SJSA1 (cell line): Measurements from ENCODE around the gene FNDC3B. TPM values are rescaled to one million over a fixed set of nuclear protein-coding genes. Genes with fewer than 3 reads are reported as not detected.
"Not testable (repeated sequence)": the region's sequence is repeated elsewhere in the genome, so short reads cannot be mapped to it uniquely, and the experiment has no call there.

Experiments used
- DNase-seq, 2 experiments: peaks; one replicate each; pipeline ENCODE4 v3.0.0-alpha.2; 2015 to 2020; ENCODE audit warnings: low spot score in 2 of 2, low read depth in 1 of 2
- H3K27ac ChIP-seq: fragments of 250-450 bp; sonication (Bioruptor Pico); 2 replicates; pipeline ENCODE4 v1.5.1; 2020; ENCODE audit warnings: mild to moderate bottlenecking, moderate library complexity
- H3K27me3 ChIP-seq: fragments of 250-450 bp; sonication (Bioruptor Pico); replicated peaks from 2 replicates; pipeline ENCODE4 v1.5.1; 2020; ENCODE audit warnings: mild to moderate bottlenecking, moderate library complexity
- H3K36me3 ChIP-seq: fragments of 250-450 bp; sonication (Bioruptor Pico); 2 replicates; pipeline ENCODE4 v1.5.1; 2020; ENCODE audit warnings: mild to moderate bottlenecking
- H3K4me1 ChIP-seq: fragments of 250-450 bp; sonication (Bioruptor Pico); replicated peaks from 2 replicates; pipeline ENCODE4 v1.6.1; 2021; ENCODE audit warnings: mild to moderate bottlenecking
- H3K4me3 ChIP-seq: fragments of 250-450 bp; sonication (Bioruptor Pico); 2 replicates; pipeline ENCODE4 v1.5.1; 2020; ENCODE audit warnings: mild to moderate bottlenecking
- H3K9me3 ChIP-seq: fragments of 250-450 bp; sonication (Bioruptor Pico); replicated peaks from 2 replicates; pipeline ENCODE4 v1.5.1; 2020; ENCODE audit warnings: mild to moderate bottlenecking
- total RNA-seq: library from RNA; depleted of rRNA; stranded (reverse); fragments of >200 nt; shearing (Covaris generic); gene quantifications from 2 replicates; pipeline ENCODE4 v1.2.3, GENCODE V29; 2014

The FNDC3B gene
- total RNA-seq, 1 experiment from 2014 or later, result 73.4 TPM

- H3K4me3 ChIP-seq, result no peak overlapping the region
- H3K9me3 ChIP-seq, result no peaks in the 10 kb centered on the region
- H3K36me3 ChIP-seq, result peaks cover 68% of the 10 kb centered on the region
- no peak overlapping the region for H3K27ac ChIP-seq
- no peaks in the 10 kb centered on the region for H3K4me1 ChIP-seq
- no peak for DNase-seq
- no peaks in the 10 kb centered on the region for H3K27me3 ChIP-seq
These were observed 215.2 kb downstream of the FNDC3B start for GRCh38 chr3:172254542-172254941.

GRCh38 chr3:172255321-172255720 is 215.9 kb downstream of the FNDC3B start:
- peaks cover 70% of the 10 kb centered on the region for H3K36me3 ChIP-seq

DNA sequence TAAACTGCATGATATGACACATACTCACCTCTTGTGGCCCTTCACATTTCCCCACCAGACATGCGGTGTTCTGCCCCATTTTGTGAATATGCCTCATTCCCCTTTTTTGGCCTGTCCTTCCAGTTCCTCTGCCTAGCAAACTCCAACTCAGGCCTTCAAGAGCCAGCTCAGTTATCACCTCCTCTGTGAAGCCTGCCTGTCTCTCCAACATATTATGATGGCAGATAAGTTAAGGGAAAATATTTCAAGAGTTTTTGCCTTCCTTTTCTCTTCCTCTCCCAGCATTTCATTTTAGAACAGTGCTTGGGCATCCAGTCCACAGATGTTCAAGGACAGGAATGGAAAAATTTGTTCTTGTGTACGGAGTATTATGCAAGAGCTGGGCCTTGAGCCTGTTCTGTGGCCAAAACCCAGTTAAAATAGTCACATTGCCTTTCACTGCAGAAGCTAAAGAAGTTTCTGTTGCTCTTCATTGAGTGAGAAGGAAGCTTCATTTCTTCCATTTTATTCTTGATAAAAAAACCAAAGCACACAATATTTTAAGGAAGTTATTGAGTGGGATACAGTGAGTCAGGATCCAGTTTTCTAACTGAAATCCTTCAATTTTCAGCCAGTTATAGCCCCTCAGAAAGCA is 216.8 kb downstream of the FNDC3B start:
- no peaks in the 10 kb centered on the region for H3K4me1 ChIP-seq
- H3K36me3 ChIP-seq, result peaks cover 72% of the 10 kb centered on the region
- H3K9me3 ChIP-seq, result no peaks in the 10 kb centered on the region
- H3K4me3 ChIP-seq, result no peak overlapping the region
- H3K27me3 ChIP-seq, result no peaks in the 10 kb centered on the region
- H3K27ac ChIP-seq, result no peak overlapping the region
- DNase-seq, result no peak

More at GRCh38 chr3:172255321-172255720, 215.9 kb downstream of the FNDC3B start:
- not testable (repeated sequence) for H3K9me3 ChIP-seq, H3K4me3 ChIP-seq, H3K27ac ChIP-seq, DNase-seq, H3K27me3 ChIP-seq, H3K4me1 ChIP-seq

DNA sequence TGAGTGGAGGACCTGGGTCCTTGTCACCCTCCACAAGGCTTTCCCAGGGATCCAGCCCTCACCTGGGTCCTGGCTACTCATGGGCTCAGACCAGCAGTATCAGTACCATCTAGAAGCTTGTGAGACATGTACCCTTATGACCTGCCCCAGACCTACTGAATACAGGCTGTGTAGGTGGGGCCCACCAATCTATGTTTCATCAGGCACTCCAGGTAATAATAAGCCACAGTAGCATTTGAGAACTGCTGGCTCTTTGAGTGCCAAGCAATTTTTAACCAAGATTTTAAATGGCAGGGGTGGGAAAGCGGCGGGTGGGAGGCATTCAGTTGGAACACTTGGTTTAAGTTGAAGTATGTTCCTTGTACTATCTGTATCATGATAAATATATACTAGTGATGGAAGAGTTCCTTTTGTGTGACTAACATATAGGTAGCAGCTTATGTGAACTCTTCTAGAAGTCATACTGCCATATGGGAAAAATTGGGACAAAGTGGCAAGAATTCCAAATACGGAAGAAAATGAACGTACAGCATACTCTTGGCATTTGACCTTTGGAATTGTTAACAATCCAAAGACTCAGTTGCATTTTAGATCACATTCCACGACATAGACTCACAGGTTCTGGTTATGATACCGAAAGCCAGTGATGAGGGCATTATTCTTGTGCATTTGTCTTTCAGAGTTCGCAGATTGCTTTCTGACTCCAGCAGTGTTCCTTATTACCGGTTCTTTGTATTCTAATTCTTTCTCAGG is 218.4 kb downstream of the FNDC3B start:
- Histone ChIP-seq H3K36me3 (peaks cover 64% of the 10 kb centered on the region), H3K9me3 (no peaks in the 10 kb centered on the region), H3K27ac (no peak overlapping the region), H3K27me3 (no peaks in the 10 kb centered on the region), H3K4me1 (no peaks in the 10 kb centered on the region), H3K4me3 (no peak overlapping the region)
- no peak for DNase-seq

GRCh38 chr3:172258624-172259023 is 219.2 kb downstream of the FNDC3B start:
- no peak for DNase-seq
- Histone ChIP-seq H3K9me3 (no peaks in the 10 kb centered on the region), H3K4me3 (no peak overlapping the region), H3K27ac (no peak overlapping the region), H3K36me3 (peaks cover 61% of the 10 kb centered on the region), H3K4me1 (no peaks in the 10 kb centered on the region), H3K27me3 (no peaks in the 10 kb centered on the region)

- H3K9me3 ChIP-seq, result no peaks in the 10 kb centered on the region
- H3K4me3 ChIP-seq, result no peak overlapping the region
- DNase-seq, result no peak
- H3K27me3 ChIP-seq, result no peaks in the 10 kb centered on the region
- H3K27ac ChIP-seq, result no peak overlapping the region
- H3K36me3 ChIP-seq, result peaks cover 61% of the 10 kb centered on the region
- H3K4me1 ChIP-seq, result no peaks in the 10 kb centered on the region
These were observed 219.7 kb downstream of the FNDC3B start for GRCh38 chr3:172259111-172259541.

DNA sequence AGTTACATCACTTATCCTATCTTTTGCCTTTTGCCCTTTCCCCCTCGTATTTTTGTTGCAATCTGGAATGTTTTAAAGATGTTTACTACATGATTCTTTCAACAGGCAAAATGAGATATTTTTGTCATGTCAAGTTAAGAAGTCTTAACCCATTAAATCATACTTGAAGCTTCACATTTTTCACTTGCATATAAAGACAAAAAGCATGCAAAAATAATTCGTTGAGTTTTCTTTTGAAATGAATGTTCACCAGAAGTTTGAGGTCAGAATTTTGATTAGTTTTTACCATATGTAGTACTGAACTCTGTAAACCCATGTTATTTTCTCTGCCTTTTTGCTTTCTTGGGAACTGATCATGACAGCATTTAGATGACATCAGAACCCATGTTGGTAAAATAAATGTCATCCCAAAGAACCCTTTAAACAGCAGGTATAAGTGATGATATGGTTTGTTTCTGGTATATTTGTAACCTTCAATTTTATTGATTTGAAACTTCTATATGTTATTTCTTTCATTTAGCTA is 220.4 kb downstream of the FNDC3B start:
- H3K4me3 ChIP-seq, result no peak overlapping the region
- H3K4me1 ChIP-seq, result no peaks in the 10 kb centered on the region
- no peak overlapping the region for H3K27ac ChIP-seq
- H3K9me3 ChIP-seq, result no peaks in the 10 kb centered on the region
- peaks cover 60% of the 10 kb centered on the region for H3K36me3 ChIP-seq
- no peak for DNase-seq
- no peaks in the 10 kb centered on the region for H3K27me3 ChIP-seq

DNA sequence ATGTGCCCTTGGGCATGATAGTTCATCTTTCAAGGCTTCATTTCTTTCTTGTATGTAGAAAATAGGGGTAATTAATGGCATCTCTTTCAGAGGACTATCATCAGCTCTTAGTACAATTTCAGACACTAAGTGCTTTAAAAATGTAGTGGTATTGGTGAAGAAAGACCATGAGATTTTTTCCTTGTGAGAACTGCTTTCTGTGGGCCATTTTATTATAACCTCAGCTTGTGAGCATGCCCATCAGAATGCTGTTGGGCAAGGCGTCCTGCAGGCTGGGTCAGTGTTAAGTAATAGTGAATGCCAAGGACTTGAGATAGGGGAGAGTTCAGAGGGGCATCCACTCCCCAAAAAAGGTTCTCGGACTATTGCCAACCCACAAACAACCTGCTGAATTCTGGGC is 221.0 kb downstream of the FNDC3B start:
- Histone ChIP-seq H3K27ac (no peak overlapping the region), H3K4me1 (no peaks in the 10 kb centered on the region), H3K4me3 (no peak overlapping the region), H3K27me3 (no peaks in the 10 kb centered on the region), H3K9me3 (no peaks in the 10 kb centered on the region), H3K36me3 (peaks cover 55% of the 10 kb centered on the region)
- no peak for DNase-seq

DNA sequence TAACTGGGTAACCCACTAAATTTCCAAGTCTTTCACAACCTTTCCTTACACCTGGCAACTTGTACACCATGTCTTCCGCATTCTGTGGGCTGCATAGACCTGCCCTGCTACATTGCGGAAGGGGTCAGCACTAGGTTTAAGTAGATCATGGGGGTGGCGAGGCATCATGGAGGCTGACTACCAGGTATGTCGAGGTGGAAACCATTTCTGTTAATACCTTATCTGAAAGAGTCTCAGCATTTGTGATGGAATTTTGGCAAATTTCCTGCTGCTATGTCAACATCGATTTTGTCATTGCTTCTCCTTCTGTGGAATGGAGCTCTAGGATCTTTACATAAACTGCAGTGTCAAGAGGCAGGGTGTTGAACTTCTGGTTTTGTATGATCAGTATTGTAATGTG is 221.7 kb downstream of the FNDC3B start:
- no peak overlapping the region for H3K27ac ChIP-seq
- no peak for DNase-seq
- H3K36me3 ChIP-seq, result peaks cover 50% of the 10 kb centered on the region
- H3K4me3 ChIP-seq, result no peak overlapping the region
- H3K27me3 ChIP-seq, result no peaks in the 10 kb centered on the region
- H3K4me1 ChIP-seq, result no peaks in the 10 kb centered on the region
- no peaks in the 10 kb centered on the region for H3K9me3 ChIP-seq

DNA sequence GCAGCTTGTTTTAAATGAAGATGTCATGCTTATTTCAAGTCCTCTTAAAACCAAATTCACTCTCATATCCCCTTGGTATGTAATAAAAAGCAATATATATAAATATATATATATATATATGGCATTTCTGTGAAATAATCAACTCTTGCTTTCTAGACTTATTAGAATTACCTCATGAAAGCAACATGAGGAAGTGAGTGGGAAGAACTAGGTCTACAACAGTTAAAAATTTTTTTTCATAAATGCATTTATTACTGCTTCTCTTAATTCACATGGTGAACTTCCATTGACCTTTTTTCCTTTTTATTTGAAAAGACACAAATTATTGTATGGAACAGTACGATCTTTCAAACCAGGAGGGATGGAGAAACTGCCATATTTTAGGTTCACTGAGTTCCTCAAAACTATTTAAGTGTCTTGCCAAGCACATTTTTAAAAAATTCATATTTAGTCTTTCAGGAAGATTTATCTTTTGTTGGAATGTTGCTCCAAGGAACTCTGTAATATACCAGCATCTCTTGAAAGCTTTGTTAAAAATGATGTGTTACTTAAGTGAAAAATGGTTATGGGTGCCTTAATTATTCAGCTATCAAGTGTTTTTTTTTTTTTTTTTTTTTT is 223.7 kb downstream of the FNDC3B start:
- peaks cover 50% of the 10 kb centered on the region for H3K36me3 ChIP-seq

GRCh38 chr3:172263781-172264486 is 224.6 kb downstream of the FNDC3B start:
- Histone ChIP-seq H3K36me3 (peaks cover 46% of the 10 kb centered on the region), H3K4me3 (no peak overlapping the region)

More for the DNA sequence above, 223.7 kb downstream of the FNDC3B start:
- Histone ChIP-seq H3K4me3 (no peak overlapping the region), H3K4me1 (no peaks in the 10 kb centered on the region), H3K27me3 (no peaks in the 10 kb centered on the region), H3K9me3 (no peaks in the 10 kb centered on the region), H3K27ac (no peak overlapping the region)
- DNase-seq, result no peak

DNA sequence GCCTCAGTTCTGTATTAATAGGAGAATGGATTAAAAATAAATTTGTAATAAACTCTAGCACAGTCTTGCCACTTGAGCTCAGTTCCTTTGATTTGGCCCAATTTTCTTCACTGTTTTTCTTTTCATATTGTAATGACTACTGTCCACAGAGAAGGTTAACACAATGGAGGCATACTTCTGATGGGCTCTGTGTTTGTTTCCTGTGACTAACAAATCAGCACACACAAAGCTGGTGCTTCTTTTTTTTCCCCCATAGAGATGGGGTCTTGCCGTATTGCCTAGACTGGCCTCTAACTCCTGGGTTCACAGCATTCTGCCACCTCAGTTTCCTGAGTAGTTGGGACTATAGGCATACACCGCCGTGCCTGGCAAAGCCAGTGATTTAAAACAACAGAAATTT is 226.7 kb downstream of the FNDC3B start:
- Histone ChIP-seq H3K27ac (no peak overlapping the region), H3K27me3 (no peaks in the 10 kb centered on the region), H3K4me3 (no peak overlapping the region), H3K9me3 (no peaks in the 10 kb centered on the region), H3K4me1 (no peaks in the 10 kb centered on the region), H3K36me3 (peaks cover 38% of the 10 kb centered on the region)
- DNase-seq, result no peak

More at GRCh38 chr3:172263781-172264486, 224.6 kb downstream of the FNDC3B start:
- H3K4me1 ChIP-seq, result no peaks in the 10 kb centered on the region
- H3K27ac ChIP-seq, result no peak overlapping the region
- DNase-seq, result no peak
- H3K27me3 ChIP-seq, result no peaks in the 10 kb centered on the region
- H3K9me3 ChIP-seq, result no peaks in the 10 kb centered on the region

GRCh38 chr3:172268425-172268824 is 229.0 kb downstream of the FNDC3B start:
- Histone ChIP-seq H3K36me3 (peaks cover 35% of the 10 kb centered on the region), H3K9me3 (no peaks in the 10 kb centered on the region), H3K4me1 (no peaks in the 10 kb centered on the region), H3K27ac (no peak overlapping the region), H3K27me3 (no peaks in the 10 kb centered on the region), H3K4me3 (no peak overlapping the region)
- no peak for DNase-seq
